ENCODE results near the gene PTPRN2.

- TF ChIP-seq CTCF (IDR thresholded peaks at IDR 0.05; ENCODE audit: low read depth, low read length): no peak
- TF ChIP-seq POLR2A (IDR thresholded peaks at IDR 0.05; ENCODE audit: extremely low read depth, insufficient read length): no peak
- no peak for TF ChIP-seq MYC (IDR thresholded peaks at IDR 0.05; ENCODE audit: low read depth, low read length)
These were observed 922.6 kb downstream of the PTPRN2 start for GRCh38 chr7:157664871-157665633.
